HG03469 (cell line): ENCODE data around the gene ATP5ME.
"Not testable (repeated sequence)": the region's sequence is repeated elsewhere in the genome, so short reads cannot be mapped to it uniquely, and the experiment has no call there.

ENCODE experiments used
- ATAC-seq: cut with Tn5 transposase; IDR thresholded peaks from one replicate; pipeline ENCODE4 v1.9.1; 2021; ENCODE audit warnings: mild to moderate bottlenecking, moderate library complexity, moderate number of reproducible peaks; ENCODE audit not compliant: unreplicated experiment

ATP5ME gene

DNA sequence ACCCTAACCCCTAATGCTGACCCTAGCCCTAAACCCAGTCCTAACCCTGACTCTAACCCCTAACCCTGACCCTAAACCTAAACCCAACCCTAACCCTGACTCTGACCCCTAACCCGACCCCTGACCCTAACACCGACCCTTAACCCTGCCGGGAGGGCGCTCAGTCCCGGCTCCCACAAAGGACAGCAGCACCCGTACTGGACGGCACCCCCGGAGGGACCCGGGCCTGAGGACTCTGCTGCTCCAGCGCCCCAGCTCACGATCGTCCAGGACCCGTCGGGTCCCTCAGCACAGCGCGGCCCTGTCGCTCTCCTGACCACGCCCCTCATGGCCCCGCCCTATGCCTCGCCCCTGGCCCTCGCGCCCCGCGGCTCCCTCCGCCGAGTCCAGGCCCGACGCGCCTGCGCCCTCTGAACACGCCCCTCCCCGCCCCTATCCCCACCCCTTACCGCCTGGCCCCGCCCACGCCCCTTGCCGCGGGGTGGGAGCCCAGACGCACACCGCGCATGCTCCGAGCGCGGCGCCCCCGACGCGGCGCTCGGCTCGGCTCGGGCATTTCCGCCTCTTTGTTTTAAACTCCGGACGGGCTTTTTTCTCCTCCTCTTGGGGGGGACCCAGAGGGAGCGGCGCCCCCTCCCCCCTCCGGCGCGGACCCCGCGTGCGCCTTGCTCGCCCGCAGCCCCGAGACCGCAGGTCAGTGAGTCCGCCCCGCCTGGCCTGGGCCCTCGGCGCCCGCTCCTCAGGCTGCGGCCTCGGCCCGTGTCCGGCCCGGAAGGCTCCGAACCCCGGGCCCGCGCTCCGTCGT, 31.4 kb upstream of the ATP5ME start, which contains the start of gene PCGF3:
TSS of gene PCGF3 (plus strand) at position 555 of the 805 bp plus-strand sequence. CDS start 27,849 bp downstream, outside the sequence.
- peak; percentile 69 for ATAC-seq

- ATAC-seq: no peak
Observed at GRCh38 chr4:704971-705277, 30.8 kb upstream of the ATP5ME start.

- no peak for ATAC-seq
Observed at GRCh38 chr4:704198-704891, 30.3 kb upstream of the ATP5ME start.

- no peak for ATAC-seq
Observed at GRCh38 chr4:703336-704197, 29.5 kb upstream of the ATP5ME start.

GRCh38 chr4:702618-703048, 28.6 kb upstream of the ATP5ME start:
- ATAC-seq: no peak

GRCh38 chr4:700587-701264, 26.6 kb upstream of the ATP5ME start:
- no peak for ATAC-seq

DNA sequence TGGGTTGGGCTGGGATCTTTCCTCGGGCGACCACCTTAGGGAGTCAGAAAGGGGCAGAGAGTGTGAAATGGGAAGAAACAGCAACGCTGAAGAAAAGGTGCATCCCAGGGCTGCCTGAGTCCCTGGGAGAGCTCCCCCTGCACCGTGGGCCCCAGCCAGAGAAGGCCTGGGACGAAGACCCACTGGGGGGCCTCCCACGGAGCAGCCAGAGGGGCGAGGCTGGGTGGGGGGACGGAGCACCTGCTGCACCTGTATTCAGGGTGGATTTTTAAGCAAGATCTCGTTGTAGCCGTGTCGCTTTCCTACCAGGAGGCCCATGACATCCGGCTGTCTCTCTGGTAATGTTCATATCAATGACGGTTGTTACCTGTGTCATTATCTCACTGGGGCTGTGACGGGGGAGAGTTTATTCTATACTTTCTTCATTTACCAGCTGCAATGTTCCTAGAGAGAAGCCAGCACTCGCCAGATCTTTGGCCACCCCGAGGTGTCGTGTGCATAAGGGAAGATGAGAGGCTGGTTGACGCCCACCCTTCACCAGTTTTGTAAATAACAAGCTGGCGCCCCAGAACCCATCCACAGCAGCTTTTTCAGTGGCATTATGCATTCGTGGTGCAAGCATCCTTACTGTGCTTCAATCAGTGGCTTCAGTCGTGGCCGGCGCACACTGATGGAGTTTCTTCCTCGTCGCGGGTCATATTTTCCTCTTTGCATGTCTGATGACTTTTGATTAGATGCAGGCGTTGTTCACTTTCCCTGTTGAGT, 25.9 kb upstream of the ATP5ME start:
- ATAC-seq: no peak

GRCh38 chr4:694341-694940, 20.4 kb upstream of the ATP5ME start:
- not testable (repeated sequence) for ATAC-seq

DNA sequence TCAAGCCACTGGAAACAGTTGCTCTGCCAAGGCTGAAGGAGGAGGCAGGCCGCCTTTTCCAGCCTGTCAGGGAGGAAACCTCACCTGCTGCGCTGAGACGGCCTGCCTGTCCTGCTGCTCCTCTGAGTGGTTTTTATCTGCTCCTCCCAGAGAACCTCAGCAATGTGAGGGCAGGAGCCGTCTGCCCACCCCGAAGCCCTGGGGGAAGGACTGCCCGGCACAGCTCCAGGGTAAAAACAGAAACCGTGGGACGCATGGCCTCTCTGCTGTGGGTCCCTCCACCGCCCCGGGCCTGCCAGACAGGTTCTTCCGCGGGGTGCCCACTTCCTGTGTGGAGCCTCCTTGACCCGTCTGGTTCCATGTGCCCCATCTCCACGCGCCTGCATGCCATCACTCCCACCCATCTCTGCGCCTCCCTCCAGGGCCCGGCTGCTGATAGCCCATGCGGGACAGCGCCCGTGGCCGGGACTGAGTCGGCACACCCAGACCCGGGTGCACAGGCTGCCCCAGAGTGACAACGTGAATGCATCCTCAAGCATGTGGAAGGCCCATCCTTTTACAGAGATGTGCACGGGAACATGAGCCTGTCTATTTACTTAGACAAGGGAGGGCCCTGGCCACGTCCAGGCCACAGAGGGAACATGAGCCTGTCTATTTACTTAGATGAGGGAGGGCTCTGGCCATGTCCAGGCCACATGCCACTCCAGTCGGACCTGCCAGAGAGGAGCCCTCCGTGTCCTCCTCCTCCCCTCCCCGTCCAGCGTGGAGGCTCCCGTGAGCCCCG, 18.9 kb upstream of the ATP5ME start:
- ATAC-seq: no peak

- ATAC-seq: no peak
Observed at GRCh38 chr4:689723-690122, 15.6 kb upstream of the ATP5ME start.

GRCh38 chr4:688854-689681, 15.0 kb upstream of the ATP5ME start, which contains the start of gene SLC49A3:
Gene SLC49A3, minus strand, starts transcription at chr4:689151. Its CDS starts 24 bp downstream, at chr4:689127.
- ATAC-seq: no peak

DNA sequence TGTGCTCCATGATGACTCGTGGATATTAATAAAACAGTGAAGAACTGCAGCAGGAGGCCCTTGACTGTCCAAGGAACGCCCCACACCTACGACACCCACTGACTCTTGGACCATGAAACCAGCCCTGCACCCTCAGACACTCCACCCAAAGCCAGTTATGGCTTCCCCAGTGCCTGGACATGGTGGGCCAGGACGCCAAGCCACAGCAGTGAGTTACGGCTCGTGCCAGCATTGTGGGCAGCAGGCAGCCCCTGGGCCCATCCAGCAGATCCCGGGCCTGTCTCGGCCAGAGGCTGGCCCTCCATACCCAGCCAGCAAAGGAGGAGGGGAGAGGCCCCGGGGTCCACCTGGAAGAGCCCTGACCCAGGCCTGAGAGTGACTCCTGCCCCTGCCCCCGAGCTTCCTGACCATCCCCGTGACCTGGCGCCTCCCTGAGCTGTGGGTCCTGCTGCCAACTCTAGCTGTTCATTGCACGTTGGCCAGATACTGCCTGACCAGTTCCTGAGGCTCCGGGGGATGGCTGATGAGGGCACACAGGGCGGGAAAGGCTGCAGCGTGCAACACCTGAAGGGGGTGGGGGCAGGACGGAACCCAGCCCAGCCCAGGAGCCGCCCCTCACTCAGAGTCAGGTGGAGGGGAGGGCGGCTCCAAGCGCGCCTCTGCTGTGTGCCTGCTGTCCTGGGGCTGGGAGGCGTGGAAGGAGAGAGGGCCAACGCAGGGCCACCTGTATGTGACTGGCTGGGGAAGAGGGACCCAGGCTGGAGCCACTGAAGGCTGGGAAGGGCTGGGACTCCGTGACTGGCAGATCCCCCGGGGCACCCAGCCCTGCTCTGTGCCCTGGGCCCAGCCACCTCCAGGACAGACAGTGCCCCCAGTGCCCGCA, 14.1 kb upstream of the ATP5ME start:
- ATAC-seq: no peak

- no peak for ATAC-seq
Observed at GRCh38 chr4:687048-687970, 13.2 kb upstream of the ATP5ME start.

DNA sequence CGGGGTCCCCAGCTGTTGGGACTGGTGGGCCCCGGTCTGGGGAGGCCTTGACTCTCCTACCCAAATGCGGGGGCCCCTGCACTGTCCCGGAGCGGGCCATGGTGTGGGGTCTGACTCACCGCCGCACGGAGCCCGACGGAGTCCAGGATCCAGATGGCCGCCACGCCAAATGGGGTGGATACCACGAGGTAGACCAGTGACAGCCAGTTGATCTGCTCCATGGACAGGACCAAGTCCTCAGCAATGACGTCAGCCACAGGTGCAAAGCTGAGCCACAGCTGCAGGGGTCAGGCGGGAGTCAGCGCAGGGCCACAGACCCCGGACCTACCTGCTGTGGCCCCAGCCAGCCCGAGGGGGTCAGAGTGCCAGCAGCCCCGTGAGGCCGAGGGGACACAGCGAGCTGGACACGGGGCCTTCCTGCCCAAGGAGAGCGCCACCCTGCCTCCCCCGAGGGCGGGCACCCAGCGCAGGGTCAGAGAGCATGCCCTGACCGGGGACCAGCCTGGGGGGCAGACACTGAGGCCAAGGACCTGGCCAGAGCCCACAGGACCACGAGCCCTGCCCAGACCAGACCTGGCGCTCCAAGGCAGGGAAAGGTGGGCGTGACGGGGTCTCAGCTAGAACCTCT, 12.5 kb upstream of the ATP5ME start:
- no peak for ATAC-seq

DNA sequence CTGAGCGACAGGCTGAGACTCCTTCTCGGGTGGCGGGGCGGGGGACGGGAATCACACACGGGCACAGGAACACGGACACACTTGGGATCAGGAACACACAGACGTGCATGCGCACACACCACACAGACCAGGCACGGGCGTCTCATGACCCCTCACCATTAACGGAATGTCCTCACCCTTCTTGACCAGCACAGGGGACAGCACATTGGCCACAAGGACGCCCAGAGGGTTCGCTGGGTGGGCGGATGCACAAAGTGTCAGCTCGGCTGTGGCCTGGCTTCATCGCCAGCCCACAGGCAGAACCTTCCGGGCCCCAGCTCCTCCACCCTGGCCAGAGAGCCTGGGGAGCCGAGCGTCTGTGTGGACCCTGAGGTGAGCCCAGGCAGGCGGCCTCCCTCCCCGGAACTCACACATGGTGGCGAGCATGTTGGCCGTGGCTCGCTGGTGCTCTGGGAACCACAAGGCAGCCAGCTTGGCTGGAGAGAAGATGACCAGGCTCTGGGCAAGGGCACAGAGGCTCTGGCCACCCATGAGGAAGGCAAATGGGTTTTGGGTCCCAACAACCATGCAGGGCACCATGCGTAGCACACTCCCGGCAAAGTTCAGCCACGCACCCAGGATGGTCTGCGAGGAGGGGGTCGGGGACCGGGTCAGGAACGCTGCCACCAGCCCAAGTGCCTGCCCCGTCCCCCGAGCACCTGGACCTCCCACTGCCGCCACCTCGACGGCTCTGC, 11.8 kb upstream of the ATP5ME start:
- no peak for ATAC-seq
